Measurements from ENCODE around the gene DHRS11.

The DHRS11 gene

GRCh38 chr17:36613155-36613554 is 21.5 kb downstream of the DHRS11 start:
- no peak for DNase-seq

- no peak for DNase-seq
These were observed 22.4 kb downstream of the DHRS11 start for GRCh38 chr17:36614081-36614480.

DNA sequence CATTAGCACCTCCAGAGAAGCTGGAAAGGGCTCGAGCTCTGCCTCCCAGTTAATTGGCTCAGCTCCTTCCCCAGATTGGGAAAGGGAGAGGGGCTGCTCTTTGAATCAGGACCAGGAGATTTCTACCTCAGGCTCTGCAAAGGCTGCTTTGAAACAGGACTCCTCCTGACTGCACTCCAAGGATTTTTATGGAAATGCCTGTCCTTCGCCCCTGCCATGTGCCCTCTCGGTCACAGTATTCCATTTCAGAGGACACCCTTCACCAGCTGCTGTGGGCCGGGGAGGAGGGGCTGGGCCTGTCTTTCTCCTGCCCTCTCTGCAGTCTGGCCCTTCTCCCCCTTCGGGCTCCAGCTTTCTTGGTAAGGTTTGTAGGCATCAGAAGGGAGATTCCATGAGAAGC is 23.3 kb downstream of the DHRS11 start:
- DNase-seq = no peak

GRCh38 chr17:36616061-36617029 is 24.7 kb downstream of the DHRS11 start:
- DNase-seq = no peak

- no peak for DNase-seq
These were observed 26.1 kb downstream of the DHRS11 start for GRCh38 chr17:36617773-36618172.

GRCh38 chr17:36623281-36623680 is 31.6 kb downstream of the DHRS11 start:
- DNase-seq = no peak

- no peak for DNase-seq
These were observed 33.5 kb downstream of the DHRS11 start for GRCh38 chr17:36625188-36625587.

DNA sequence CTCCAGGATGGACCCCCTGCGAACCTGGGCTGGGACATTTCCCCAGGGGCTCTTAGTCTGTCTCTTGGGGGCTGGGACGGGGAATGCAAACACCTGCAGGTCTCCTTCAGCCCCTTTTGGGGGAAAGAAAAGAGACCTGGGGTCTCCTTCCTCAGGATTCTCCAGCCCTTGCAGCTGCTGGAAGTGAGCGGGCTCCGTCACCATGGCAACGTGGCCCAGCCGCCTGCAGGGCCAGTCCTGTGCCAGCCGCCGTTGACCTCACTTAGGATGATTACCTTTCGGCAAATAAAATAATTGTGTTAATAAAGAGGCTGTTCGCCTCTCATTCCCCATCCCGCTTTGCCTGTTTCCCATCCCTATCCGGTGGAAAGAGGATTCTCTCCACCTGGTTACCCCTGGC is 35.4 kb downstream of the DHRS11 start:
- no peak for DNase-seq

GRCh38 chr17:36628576-36628975 is 36.9 kb downstream of the DHRS11 start:
- DNase-seq = no peak

- DNase-seq = peak; percentile 64
These were observed 37.7 kb downstream of the DHRS11 start for GRCh38 chr17:36629252-36629847.

GRCh38 chr17:36629970-36630502 is 38.4 kb downstream of the DHRS11 start:
- no peak for DNase-seq

DNA sequence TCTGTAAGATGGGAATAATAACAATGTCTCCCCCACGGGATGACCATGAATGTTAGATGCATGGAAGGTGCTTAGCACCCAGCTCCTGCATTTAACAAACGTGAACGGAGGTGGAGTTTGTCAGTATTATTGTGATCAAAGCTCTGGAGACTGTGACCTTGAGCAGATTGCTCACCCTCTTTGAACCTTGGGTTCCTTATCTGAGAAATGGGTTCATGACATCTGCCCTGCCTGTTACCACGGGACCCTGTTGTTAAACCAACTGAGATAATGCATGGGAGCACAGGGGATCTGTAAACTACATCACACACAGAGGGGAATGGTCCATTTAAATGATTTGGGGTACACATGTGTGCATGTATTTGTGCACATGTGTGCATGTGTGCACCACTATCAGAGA is 39.3 kb downstream of the DHRS11 start:
- no peak for DNase-seq

DNA sequence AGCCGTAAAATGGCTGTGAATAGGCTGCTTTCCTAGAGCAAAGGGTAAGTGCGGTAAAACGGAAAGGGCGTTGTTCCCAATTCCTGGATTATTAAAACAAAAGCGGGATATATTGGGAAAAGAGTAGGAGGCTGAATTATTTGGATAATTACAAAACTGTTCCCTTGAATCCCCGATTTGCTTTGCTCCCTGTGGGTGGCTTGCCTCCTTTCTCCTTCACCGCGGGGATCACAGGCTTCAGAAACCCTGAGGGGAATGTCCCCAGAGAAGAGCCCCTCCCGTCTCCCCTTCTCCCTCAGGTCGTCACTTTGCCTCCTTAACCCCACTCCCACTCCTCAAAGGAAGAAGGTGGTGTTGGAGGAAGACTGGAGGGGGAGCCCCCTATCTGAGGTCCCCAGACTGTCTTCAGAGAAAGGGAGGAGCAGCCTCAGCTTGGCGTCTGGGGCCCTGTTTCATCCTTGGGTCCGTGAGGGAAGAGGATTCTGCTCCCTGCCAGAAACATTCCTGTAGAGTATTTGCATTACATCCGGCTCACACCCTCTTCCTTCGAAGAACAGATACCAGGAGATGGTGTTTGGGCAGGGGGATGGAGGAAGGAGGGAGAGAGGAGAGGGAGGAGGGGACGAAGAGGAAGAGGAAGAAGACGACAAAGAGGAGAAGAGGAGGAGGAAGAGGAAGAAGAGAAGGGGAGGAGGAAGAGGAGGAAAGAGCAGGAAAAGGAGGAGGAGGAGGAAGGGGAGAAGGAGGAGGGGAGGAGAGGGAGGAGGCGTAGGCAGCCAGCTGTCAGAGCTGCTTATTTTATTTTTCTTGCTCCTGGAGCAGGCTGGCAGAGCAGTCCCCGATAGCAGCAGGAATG is 41.5 kb downstream of the DHRS11 start:
- no peak for DNase-seq

DNA sequence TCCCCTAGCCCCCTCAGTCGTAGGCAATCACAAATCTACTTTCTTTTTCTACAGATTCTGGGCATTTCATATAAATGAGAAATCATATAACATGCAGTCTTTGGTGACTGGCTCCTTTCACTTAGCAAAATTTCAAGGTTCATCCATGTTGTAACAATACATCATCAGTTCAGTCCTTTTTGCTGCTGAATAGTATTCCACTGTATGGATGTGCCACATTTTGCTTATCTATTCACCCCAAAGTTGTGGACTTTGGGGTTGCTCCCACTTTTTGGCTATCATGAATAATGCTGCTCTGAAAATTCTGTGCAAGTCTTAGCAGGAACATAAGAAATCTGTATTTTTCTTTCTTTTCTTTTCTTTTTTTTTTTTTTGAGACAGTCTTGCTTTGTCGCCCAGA is 48.7 kb downstream of the DHRS11 start:
- no peak for DNase-seq

DNA sequence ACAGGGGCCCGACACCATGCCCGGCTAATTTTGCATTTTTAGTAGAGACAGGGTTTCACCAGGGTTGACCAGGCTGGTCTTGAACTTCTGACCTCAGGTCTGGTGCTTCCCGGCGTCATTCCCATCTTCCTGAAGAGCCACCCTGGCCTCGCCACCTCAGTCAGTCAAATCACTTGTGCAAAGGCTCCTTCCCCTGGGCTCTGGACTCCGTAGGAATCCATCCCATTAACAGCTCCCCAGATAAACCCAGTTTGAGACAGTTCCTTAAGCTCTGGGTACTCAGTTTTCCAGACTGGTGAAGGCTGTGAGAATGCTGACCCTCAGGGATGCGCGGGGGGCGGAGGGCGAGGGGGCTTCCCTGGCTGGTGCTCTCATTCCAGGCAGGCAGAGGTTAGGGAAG is 49.2 kb downstream of the DHRS11 start:
- DNase-seq = no peak

GRCh38 chr17:36641331-36641876 is 49.7 kb downstream of the DHRS11 start:
- peak; percentile 65 for DNase-seq

- peak; percentile 59 for DNase-seq
These were observed 50.5 kb downstream of the DHRS11 start for GRCh38 chr17:36641877-36642845.

GRCh38 chr17:36643086-36643685 is 51.5 kb downstream of the DHRS11 start:
- no peak for DNase-seq

DNA sequence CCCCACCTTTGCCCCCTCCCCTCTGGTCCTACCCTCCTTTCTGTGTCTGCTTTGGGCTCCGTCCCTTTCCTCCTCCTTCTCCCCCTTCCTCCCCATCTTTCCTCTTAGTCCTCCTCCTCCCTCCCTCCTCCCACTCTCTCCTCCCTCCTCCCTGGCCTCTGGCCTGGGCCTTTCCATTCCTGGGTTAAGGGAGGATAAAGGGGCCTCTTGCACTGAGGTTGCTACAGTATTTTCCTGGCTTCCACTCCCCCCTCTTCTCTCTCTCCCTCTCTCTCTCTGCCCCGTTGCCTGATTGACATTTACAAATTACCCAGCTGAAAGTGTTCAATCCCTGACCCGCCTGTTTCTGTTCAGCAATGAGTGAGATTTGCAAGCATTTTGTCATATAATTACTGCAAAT is 53.7 kb downstream of the DHRS11 start:
- no peak for DNase-seq

- DNase-seq = no peak
These were observed 56.0 kb downstream of the DHRS11 start for GRCh38 chr17:36647636-36648035.
